ACHN (cell line): ENCODE results near the gene NKX6-2.
"Not testable (repeated sequence)": the region's sequence is repeated elsewhere in the genome, so short reads cannot be mapped to it uniquely, and the experiment has no call there.

ENCODE experiments used
- DNase-seq: peaks from one replicate; pipeline ENCODE4 v3.0.0-alpha.2; 2015
- in situ Hi-C: cut with HindIII; loops from 2 replicates; pipeline ENCODE4 v1.10.0; 2017; ENCODE audit warnings: low sequenced_read_pairs, low pct_ligation_motif_present, low pct_unique_long_range_greater_than_20kb

NKX6-2 gene

GRCh38 chr10:132787495-132788179 lies 1.7 kb upstream of the NKX6-2 start:
- in situ Hi-C loops, result no loop called here
- DNase-seq, result no peak

GRCh38 chr10:132786884-132787494 lies 1.0 kb upstream of the NKX6-2 start:
- DNase-seq, result no peak
- in situ Hi-C loops, result no loop called here

GRCh38 chr10:132786476-132786883 lies 533 bp upstream of the NKX6-2 start:
- in situ Hi-C loops, result no loop called here

GRCh38 chr10:132784866-132785722 lies 853 bp downstream of the NKX6-2 start:
- no peak for DNase-seq
- in situ Hi-C loops, result no loop called here

More at GRCh38 chr10:132786476-132786883, 533 bp upstream of the NKX6-2 start:
- no peak for DNase-seq

GRCh38 chr10:132783940-132784865 lies 1.7 kb downstream of the NKX6-2 start:
- DNase-seq, result no peak
- in situ Hi-C loops, result no loop called here

- in situ Hi-C loops, result no loop called here
- DNase-seq, result no peak
These were observed 2.6 kb downstream of the NKX6-2 start for GRCh38 chr10:132783165-132783939.

- DNase-seq, result no peak
- in situ Hi-C loops, result no loop called here
These were observed 4.4 kb downstream of the NKX6-2 start for GRCh38 chr10:132781556-132781955.

- in situ Hi-C loops, result no loop called here
- DNase-seq, result no peak
These were observed 5.6 kb downstream of the NKX6-2 start for GRCh38 chr10:132780356-132780755.

- no peak for DNase-seq
- in situ Hi-C loops, result no loop called here
These were observed 6.2 kb downstream of the NKX6-2 start for GRCh38 chr10:132779549-132780294.

GRCh38 chr10:132777441-132777840 lies 8.5 kb downstream of the NKX6-2 start:
- no peak for DNase-seq
- in situ Hi-C loops, result no loop called here

- in situ Hi-C loops, result no loop called here
- no peak for DNase-seq
These were observed 9.1 kb downstream of the NKX6-2 start for GRCh38 chr10:132776821-132777220.

- DNase-seq, result no peak
- in situ Hi-C loops, result no loop called here
These were observed 9.8 kb downstream of the NKX6-2 start for GRCh38 chr10:132776186-132776585.

- no peak for DNase-seq
- in situ Hi-C loops, result no loop called here
These were observed 10.8 kb downstream of the NKX6-2 start for GRCh38 chr10:132774902-132775863.

GRCh38 chr10:132774181-132774901 lies 11.6 kb downstream of the NKX6-2 start:
- no peak for DNase-seq
- in situ Hi-C loops, result no loop called here

- in situ Hi-C loops, DNase-seq: not testable (repeated sequence)
These were observed 13.1 kb downstream of the NKX6-2 start for GRCh38 chr10:132772816-132773215.
